RKO (cell line): ENCODE results near the gene CCDC3.
A peak's percentile ranks its signal among the peaks of the same experiment; 100 is the strongest.

ENCODE experiments used
- DNase-seq: peaks from one replicate; pipeline ENCODE4 v3.0.0-alpha.2; 2016; ENCODE audit warnings: low spot score

Gene CCDC3

GRCh38 chr10:12961416-12962205 lies 39.9 kb downstream of the CCDC3 start:
- no peak for DNase-seq

- DNase-seq, result no peak
These were observed 40.6 kb downstream of the CCDC3 start for GRCh38 chr10:12960941-12961340.

DNA sequence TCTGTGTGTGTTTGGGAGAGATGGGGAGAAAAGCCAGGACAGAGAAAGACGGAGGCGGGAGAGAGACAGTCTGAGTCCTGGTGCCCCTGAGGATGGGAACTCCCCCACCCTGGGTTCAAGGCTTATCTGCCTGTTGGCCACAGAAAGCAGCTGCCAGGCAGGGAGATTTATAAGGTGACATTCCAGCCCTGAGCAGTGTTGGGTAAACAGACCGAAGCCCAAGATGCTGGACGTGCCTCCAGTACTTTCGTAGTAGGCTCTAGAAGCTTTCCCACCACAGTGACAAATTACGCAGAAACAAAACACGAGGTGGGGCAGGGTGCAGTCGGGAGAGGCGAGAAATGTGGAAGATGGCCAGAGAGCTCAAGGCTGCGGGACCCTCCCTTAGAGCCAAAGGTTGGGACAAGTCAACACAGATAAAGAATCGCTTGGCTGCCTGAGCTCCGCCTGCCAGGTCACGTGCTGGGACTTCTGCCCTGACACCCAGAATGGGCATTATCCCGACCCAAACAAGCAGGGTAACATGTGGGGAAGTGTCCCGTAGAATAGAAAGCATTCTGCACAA lies 41.1 kb downstream of the CCDC3 start:
- DNase-seq, result no peak

- DNase-seq, result no peak
These were observed 42.9 kb downstream of the CCDC3 start for GRCh38 chr10:12958546-12959110.

DNA sequence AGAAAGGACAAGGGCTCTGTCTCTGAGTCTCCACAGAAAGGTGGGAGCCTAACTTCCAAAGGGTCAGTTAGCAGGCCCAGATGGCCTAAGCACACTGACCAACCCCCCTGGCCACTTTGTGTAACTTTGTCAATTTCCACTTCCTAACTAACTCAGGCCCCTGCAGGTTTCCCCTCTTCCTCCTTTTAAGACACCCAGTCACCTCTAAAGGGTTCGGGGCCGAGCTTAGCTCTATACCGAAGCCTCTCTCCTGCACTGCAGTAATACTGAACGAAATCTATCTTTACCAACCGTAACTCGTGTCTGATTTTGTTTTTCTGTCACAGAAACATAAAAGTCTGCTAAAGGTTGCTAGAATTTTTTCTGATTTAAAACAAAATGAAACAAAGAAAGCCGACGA lies 44.4 kb downstream of the CCDC3 start:
- DNase-seq, result no peak

DNA sequence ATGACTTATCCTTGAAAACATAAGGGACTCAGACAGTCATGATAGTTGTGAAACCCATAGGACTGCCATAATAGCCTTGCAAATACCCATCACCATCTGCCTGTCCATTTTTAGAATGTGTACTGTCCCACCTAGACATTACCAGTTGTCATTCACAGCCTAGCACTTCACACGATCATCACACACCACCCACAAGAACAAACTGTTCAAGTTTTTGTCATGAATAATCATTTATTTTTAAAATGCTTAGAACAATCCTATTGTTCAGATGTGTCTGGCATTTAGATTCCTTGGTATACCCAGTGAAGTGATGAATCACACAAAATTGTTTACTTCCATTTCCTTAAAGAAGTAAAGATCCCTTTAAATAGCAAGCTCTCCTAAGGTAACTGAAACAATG lies 46.6 kb downstream of the CCDC3 start:
- no peak for DNase-seq

GRCh38 chr10:12950583-12951128 lies 50.9 kb downstream of the CCDC3 start:
- DNase-seq, result no peak

GRCh38 chr10:12949248-12949647 lies 52.3 kb downstream of the CCDC3 start:
- no peak for DNase-seq

DNA sequence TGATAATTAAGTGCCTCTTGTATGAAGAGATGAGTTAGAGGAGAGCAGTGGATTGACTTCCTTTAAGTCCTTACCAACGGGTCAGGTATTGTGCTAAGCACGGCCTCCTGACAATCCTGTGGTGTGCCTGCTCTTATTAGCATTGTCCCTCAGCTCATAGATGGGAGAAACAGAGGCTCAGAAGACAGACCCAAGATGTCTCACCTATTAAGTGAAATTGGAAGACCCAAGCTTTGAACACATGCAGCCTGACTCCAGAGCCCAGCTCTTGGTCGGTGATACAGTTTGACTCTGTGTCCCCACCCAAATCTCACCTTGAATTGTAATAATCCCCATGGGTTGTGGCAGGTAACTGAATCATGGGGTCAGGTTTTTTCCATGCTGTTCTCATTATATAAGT lies 53.8 kb downstream of the CCDC3 start:
- no peak for DNase-seq

DNA sequence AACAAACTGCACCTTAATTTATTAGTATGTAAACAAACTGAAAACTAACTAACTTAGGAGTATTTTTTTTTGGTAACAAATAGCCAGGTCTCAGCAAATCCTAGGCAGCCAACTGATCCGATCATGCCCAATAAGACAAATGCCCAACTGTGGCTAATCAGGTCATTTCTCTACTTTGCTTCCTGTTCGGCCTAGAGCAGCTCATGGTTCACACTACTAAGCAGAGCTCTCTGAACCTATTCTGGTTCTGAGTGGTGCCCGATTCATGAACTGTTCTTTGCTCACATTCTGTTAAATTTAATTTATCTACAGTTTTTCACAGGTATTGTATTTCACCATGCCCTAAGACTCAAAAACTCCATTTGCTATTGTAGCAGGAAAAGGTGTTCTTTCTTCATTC lies 55.1 kb downstream of the CCDC3 start:
- DNase-seq, result no peak

GRCh38 chr10:12945690-12946359 lies 55.7 kb downstream of the CCDC3 start:
- DNase-seq, result no peak

DNA sequence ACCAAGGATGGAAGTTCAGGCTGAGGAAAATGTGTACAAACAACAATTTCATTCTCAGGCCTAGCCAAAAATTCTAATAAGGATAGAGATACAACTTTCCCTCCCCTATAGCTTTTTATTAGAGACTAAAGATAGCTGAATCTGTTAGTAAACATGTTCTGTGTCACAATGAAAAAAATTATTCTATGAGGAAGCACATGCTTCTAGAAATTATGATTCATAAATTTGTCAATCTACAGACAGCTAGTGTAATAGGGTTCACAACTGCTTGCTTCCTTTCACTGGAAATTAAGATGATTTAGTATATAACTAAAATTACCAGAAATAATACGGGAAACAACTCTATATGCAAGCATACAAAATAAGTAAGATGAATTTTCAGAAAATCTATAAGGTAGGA lies 56.6 kb downstream of the CCDC3 start:
- DNase-seq, result no peak

DNA sequence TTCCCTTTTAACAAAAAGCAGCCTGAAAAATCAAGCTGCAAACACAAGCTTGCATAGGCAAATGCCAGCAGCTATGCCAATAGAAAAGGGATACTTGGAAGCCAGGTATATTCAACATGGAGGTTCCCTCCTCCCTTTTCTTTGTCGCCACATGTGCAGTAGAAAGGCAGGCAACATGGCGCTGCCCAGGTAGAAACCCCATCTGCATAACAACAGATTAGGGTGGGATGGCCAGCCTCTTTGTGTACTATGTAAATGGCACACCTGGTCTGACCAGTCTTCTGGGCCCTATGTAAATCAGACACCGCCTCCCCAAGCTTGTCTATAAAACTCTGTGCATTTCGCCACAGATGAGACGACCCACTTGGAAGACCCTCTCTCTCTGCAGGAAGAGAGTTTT lies 58.1 kb downstream of the CCDC3 start:
- DNase-seq, result no peak

GRCh38 chr10:12941966-12942365 lies 59.5 kb downstream of the CCDC3 start:
- no peak for DNase-seq

- DNase-seq, result no peak
These were observed 60.7 kb downstream of the CCDC3 start for GRCh38 chr10:12940791-12941190.

GRCh38 chr10:12938271-12938670 lies 63.2 kb downstream of the CCDC3 start:
- no peak for DNase-seq

- no peak for DNase-seq
These were observed 64.0 kb downstream of the CCDC3 start for GRCh38 chr10:12937527-12937926.

DNA sequence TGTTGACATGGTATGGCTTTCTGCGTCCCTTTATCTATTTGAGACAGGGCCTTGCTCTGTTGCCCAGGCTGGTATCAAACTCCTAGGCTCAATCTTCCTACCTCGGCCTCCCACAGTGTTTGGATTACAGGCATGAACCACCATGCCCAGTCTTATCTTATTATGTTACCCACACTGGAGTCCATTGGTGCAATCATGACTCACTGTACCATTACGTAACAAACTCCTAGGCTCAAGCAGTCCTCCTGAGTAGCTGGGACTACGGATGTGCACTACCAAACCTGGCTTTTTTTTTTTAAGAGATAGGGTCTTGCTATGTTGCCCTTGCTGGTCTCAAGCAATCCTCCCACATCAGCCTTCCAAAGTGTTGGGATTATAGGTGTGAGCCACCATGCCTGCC lies 66.7 kb downstream of the CCDC3 start:
- peak; percentile 21 for DNase-seq

DNA sequence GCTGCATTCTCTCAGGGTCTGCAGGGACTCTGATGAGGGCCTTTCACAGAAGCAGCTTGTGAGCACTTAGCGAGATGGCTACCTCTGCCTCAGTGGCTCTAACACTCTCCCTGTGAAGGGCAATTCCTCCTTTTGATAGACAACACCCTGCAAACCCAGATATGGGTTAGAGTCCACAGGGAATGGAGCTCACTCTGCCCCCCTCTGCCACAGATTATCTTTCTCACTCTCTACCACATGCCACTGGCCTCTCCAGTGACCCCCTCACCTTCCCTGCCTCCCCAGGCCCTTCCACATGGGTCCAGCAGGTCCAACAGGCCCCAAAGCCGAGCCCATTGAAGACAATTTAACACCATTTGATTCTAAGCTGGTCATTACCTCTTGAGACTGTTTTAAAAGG lies 72.1 kb downstream of the CCDC3 start:
- DNase-seq, result no peak

DNA sequence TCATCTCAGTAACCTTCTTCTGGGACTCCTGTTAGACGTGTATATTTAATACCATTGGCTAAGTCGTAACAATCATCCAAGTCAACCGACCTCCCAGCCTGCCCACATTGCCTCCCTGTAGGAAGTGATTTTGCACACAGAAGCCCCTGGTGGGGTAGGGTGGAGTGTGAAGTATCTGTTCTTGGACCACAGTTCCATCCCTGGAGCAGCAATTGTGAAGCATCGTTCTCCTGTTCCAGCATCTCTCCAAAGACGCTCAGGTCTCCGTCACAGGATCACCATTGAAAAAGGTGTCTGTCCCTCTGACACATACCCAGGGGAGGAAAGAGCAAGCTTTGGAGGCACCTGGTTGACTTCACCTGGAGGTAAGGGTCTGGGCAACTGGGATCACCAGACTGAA lies 72.9 kb downstream of the CCDC3 start:
- DNase-seq, result no peak

GRCh38 chr10:12927896-12928295 lies 73.6 kb downstream of the CCDC3 start:
- DNase-seq, result no peak

DNA sequence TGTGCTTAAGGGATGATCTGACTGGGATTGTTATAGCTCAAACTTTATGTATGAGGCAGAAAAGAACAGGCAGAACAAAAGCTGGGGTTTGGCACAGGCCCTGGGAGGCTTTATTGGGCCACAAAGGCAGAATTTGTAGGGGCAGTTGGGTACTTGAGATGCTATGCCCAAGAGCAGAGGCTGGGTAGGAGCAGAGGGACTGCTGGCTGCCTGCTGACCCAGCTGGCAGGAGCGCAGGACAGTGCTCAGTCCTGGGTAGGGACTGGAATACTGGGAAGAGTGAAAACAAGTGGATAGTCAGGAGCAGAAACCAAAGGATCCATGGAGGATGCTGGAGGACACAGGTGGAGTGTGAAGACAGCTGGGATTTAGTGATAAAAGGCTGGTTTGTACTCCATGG lies 75.7 kb downstream of the CCDC3 start:
- no peak for DNase-seq

GRCh38 chr10:12924911-12925310 lies 76.6 kb downstream of the CCDC3 start:
- DNase-seq, result no peak
